Measurements from ENCODE around the gene MEOX1.
A peak's percentile ranks its signal among the peaks of the same experiment; 100 is the strongest.
"Not testable (repeated sequence)": the region's sequence is repeated elsewhere in the genome, so short reads cannot be mapped to it uniquely, and the experiment has no call there.

Gene MEOX1

GRCh38 chr17:43613917-43614316 is 47.8 kb downstream of the MEOX1 start:
- no peak overlapping the region for H3K9ac ChIP-seq

GRCh38 chr17:43612515-43612914 is 49.2 kb downstream of the MEOX1 start:
- Histone ChIP-seq H3K27ac (no peak overlapping the region), H3K36me3 (no peaks in the 10 kb centered on the region), H3K4me1 (no peaks in the 10 kb centered on the region), H3K4me2 (no peak overlapping the region), H3K9ac (no peak overlapping the region), H3K4me3 (no peak overlapping the region), H3K9me3 (peaks cover 24% of the 10 kb centered on the region), H3K27me3 (no peaks in the 10 kb centered on the region), H4K20me1 (no peaks in the 10 kb centered on the region)
- no peak for TF ChIP-seq Cebpa-rat (IDR thresholded peaks at IDR 0.05)

More at GRCh38 chr17:43613917-43614316, 47.8 kb downstream of the MEOX1 start:
- Histone ChIP-seq H3K27me3 (no peaks in the 10 kb centered on the region), H3K36me3 (no peaks in the 10 kb centered on the region), H3K4me3 (no peak overlapping the region), H3K4me1 (no peaks in the 10 kb centered on the region), H3K4me2 (no peak overlapping the region), H3K9me3 (peaks cover 24% of the 10 kb centered on the region), H3K27ac (no peak overlapping the region), H4K20me1 (no peaks in the 10 kb centered on the region)
- TF ChIP-seq Cebpa-rat (IDR thresholded peaks at IDR 0.05): no peak

GRCh38 chr17:43611230-43611969 is 50.3 kb downstream of the MEOX1 start:
- no peak overlapping the region for H3K9ac ChIP-seq
- H3K27me3 ChIP-seq: no peaks in the 10 kb centered on the region
- peaks cover 5% of the 10 kb centered on the region; the same call in 1 of the 2 replicates for H3K4me1 ChIP-seq
- no peaks in the 10 kb centered on the region for H4K20me1 ChIP-seq
- H3K27ac ChIP-seq: no peak overlapping the region
- no peak overlapping the region for H3K4me2 ChIP-seq
- H3K9me3 ChIP-seq: peaks cover 24% of the 10 kb centered on the region
- no peaks in the 10 kb centered on the region for H3K36me3 ChIP-seq
- H3K4me3 ChIP-seq: no peak overlapping the region
- TF ChIP-seq Cebpa-rat (IDR thresholded peaks at IDR 0.05): no peak

GRCh38 chr17:43609613-43610385 is 51.9 kb downstream of the MEOX1 start:
- H3K4me3 ChIP-seq: no peak overlapping the region
- H3K4me1 ChIP-seq: peaks cover 12% of the 10 kb centered on the region
- H3K27me3 ChIP-seq: no peaks in the 10 kb centered on the region
- H3K9me3 ChIP-seq: peaks cover 24% of the 10 kb centered on the region
- H3K36me3 ChIP-seq: no peaks in the 10 kb centered on the region
- no peak for TF ChIP-seq Cebpa-rat (IDR thresholded peaks at IDR 0.05)
- H3K4me2 ChIP-seq: no peak overlapping the region
- H3K27ac ChIP-seq: no peak overlapping the region
- no peak overlapping the region for H3K9ac ChIP-seq
- no peaks in the 10 kb centered on the region for H4K20me1 ChIP-seq

- H3K4me1 ChIP-seq: peaks cover 24% of the 10 kb centered on the region
- no peak for TF ChIP-seq Cebpa-rat (IDR thresholded peaks at IDR 0.05)
- H3K4me2 ChIP-seq: no peak overlapping the region
- H3K9me3 ChIP-seq: peaks cover 24% of the 10 kb centered on the region
- H3K36me3 ChIP-seq: no peaks in the 10 kb centered on the region
- no peak overlapping the region for H3K9ac ChIP-seq
- H3K27me3 ChIP-seq: no peaks in the 10 kb centered on the region
- H3K4me3 ChIP-seq: no peak overlapping the region
- H3K27ac ChIP-seq: no peak overlapping the region
- H4K20me1 ChIP-seq: no peaks in the 10 kb centered on the region
Observed at GRCh38 chr17:43608313-43608712, 53.4 kb downstream of the MEOX1 start.

GRCh38 chr17:43604549-43604948 is 57.2 kb downstream of the MEOX1 start:
- Histone ChIP-seq H3K4me2 (peak overlapping the region; percentile 35), H3K9ac (no peak overlapping the region), H3K36me3 (no peaks in the 10 kb centered on the region), H3K27ac (no peak overlapping the region), H3K4me1 (peaks cover 24% of the 10 kb centered on the region), H3K27me3 (no peaks in the 10 kb centered on the region), H4K20me1 (no peaks in the 10 kb centered on the region), H3K4me3 (no peak overlapping the region), H3K9me3 (0 out of 2 replicates have a peak, but pooled peaks cover 5% of the 10 kb centered on the region)
- no peak for TF ChIP-seq Cebpa-rat (IDR thresholded peaks at IDR 0.05)

GRCh38 chr17:43603321-43603720 is 58.4 kb downstream of the MEOX1 start:
- Histone ChIP-seq H3K4me1 (peaks cover 24% of the 10 kb centered on the region), H3K36me3 (no peaks in the 10 kb centered on the region), H3K27me3 (no peaks in the 10 kb centered on the region), H3K4me3 (no peak overlapping the region), H3K4me2 (no peak overlapping the region), H3K27ac (no peak overlapping the region), H3K9me3 (no peaks in the 10 kb centered on the region), H4K20me1 (no peaks in the 10 kb centered on the region), H3K9ac (no peak overlapping the region)
- no peak for TF ChIP-seq Cebpa-rat (IDR thresholded peaks at IDR 0.05)

GRCh38 chr17:43602556-43602955 is 59.2 kb downstream of the MEOX1 start:
- H3K9ac ChIP-seq, H3K4me2 ChIP-seq, H3K36me3 ChIP-seq, H3K9me3 ChIP-seq, H3K27me3 ChIP-seq, H3K27ac ChIP-seq, H4K20me1 ChIP-seq, H3K4me3 ChIP-seq: not testable (repeated sequence)
- peaks cover 24% of the 10 kb centered on the region for H3K4me1 ChIP-seq

GRCh38 chr17:43601280-43602039 is 60.3 kb downstream of the MEOX1 start:
- no peak overlapping the region for H3K9ac ChIP-seq
- no peak overlapping the region for H3K27ac ChIP-seq
- H3K27me3 ChIP-seq: no peaks in the 10 kb centered on the region
- no peaks in the 10 kb centered on the region for H4K20me1 ChIP-seq
- no peaks in the 10 kb centered on the region for H3K9me3 ChIP-seq
- H3K4me1 ChIP-seq: peaks cover 20% of the 10 kb centered on the region
- TF ChIP-seq Cebpa-rat (IDR thresholded peaks at IDR 0.05): no peak
- H3K4me2 ChIP-seq: no peak overlapping the region
- H3K4me3 ChIP-seq: no peak overlapping the region
- no peaks in the 10 kb centered on the region for H3K36me3 ChIP-seq

GRCh38 chr17:43599835-43600234 is 61.9 kb downstream of the MEOX1 start:
- Histone ChIP-seq H3K9me3 (no peaks in the 10 kb centered on the region), H3K27ac (no peak overlapping the region), H4K20me1 (no peaks in the 10 kb centered on the region), H3K4me3 (no peak overlapping the region), H3K4me1 (peaks cover 13% of the 10 kb centered on the region), H3K27me3 (no peaks in the 10 kb centered on the region), H3K9ac (no peak overlapping the region), H3K4me2 (no peak overlapping the region), H3K36me3 (no peaks in the 10 kb centered on the region)
- TF ChIP-seq Cebpa-rat (IDR thresholded peaks at IDR 0.05): no peak

All from BLaER1 (cell line).